Activated naive CD4-positive, alpha-beta T cell treated with anti-CD3 and anti-CD28 coated beads for 36 hours (primary cell): ENCODE measurements around the gene ZMYND10. TPM values are rescaled to one million over a fixed set of nuclear protein-coding genes. Genes with fewer than 3 reads are reported as not detected.
A peak's percentile ranks its signal among the peaks of the same experiment; 100 is the strongest.

Experiments used
- CTCF ChIA-PET: fragments of 350-600 bp; sonication (Branson Sonifier 250); formaldehyde crosslinking; loops from one replicate; lab custom pipeline; 2021; ENCODE audit warnings: antibody characterized with exemption; lab: Charles Lee
- DNase-seq: peaks from one replicate; pipeline ENCODE4 v3.0.0-alpha.2; 2020
- H3K27ac Mint-ChIP-seq: one replicate; pipeline ENCODE4 v1.8.0; 2021; ENCODE audit warnings: mild to moderate bottlenecking, mixed read lengths
- H3K27me3 Mint-ChIP-seq: one replicate; pipeline ENCODE4 v1.8.0; 2021; ENCODE audit warnings: low read depth, mixed read lengths
- H3K36me3 Mint-ChIP-seq: one replicate; pipeline ENCODE4 v1.8.0; 2021; ENCODE audit warnings: low read depth, mixed read lengths
- H3K4me1 Mint-ChIP-seq: one replicate; pipeline ENCODE4 v1.8.0; 2021; ENCODE audit warnings: low read depth, mixed read lengths
- H3K4me3 Mint-ChIP-seq: one replicate; pipeline ENCODE4 v1.8.0; 2021; ENCODE audit warnings: mild to moderate bottlenecking, moderate library complexity, mixed read lengths
- H3K9me3 Mint-ChIP-seq: one replicate; pipeline ENCODE4 v1.8.0; 2021; ENCODE audit warnings: mixed read lengths
- intact Hi-C: fragments of 100-400 bp; cut with micrococcal nuclease; formaldehyde crosslinking; loops from one replicate; pipeline ENCODE4 v1.15.1; 2023
- total RNA-seq, 2 experiments: library from RNA; stranded (reverse); gene quantifications; one replicate each; pipeline ENCODE4 v1.2.3, GENCODE V29; 2021

Gene ZMYND10
- total RNA-seq = under 1 TPM; 0.54 to 0.57 TPM

GRCh38 chr3:50345586-50346234 lies at the start of gene ZMYND10:
ZMYND10 (minus strand) TSS chr3:50345732; CDS start chr3:50345579, 153 bp downstream.
- CTCF ChIA-PET = interaction anchor here (0.7 to 1.3 kb wide), 3 partner anchors 11 to 196 kb away, joined by 4 to 6 read pairs (median 4); no protein-coding TSS in a partner anchor
- intact Hi-C loops = no loop called here
- H3K27ac Mint-ChIP-seq = no peak within 1 kb of the TSS

DNA sequence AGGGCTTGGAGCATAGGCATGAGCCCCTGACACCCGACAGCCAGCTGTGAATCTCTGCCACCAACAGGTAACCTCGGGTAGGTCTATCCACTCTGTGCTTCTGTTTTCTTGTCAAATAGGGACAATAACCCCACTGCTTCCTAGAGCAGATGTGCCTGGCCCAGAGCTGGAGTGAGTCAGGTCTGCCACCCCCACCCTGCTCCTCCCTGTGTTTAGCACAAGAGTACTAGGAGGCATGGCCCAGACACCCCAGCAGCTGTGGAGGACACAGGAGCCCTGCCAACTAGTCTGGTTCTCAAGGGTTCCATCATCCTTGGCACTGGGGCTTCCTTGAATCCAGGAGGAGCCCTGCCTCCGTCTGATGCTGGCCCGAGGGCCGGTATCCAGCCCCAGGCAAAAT lies 47.5 kb upstream of the ZMYND10 start:
- no peak for DNase-seq
- Mint-ChIP-seq H3K4me1 (no peaks in the 10 kb centered on the region), H3K4me3 (no peak overlapping the region), H3K9me3 (no peaks in the 10 kb centered on the region), H3K27me3 (no peaks in the 10 kb centered on the region), H3K36me3 (no peaks in the 10 kb centered on the region), H3K27ac (no peak overlapping the region)
- CTCF ChIA-PET = no interaction called here
- intact Hi-C loops = no loop called here

More at GRCh38 chr3:50345586-50346234, at the start of gene ZMYND10:
- H3K9me3 Mint-ChIP-seq = no peaks in the 10 kb centered on the region
- H3K36me3 Mint-ChIP-seq = peaks cover 9% of the 10 kb centered on the region
- H3K27me3 Mint-ChIP-seq = no peaks in the 10 kb centered on the region
- H3K4me3 Mint-ChIP-seq = peak within 1 kb of the TSS; percentile 45
- DNase-seq = peak; percentile 74
- H3K4me1 Mint-ChIP-seq = peaks cover 57% of the 10 kb centered on the region

DNA sequence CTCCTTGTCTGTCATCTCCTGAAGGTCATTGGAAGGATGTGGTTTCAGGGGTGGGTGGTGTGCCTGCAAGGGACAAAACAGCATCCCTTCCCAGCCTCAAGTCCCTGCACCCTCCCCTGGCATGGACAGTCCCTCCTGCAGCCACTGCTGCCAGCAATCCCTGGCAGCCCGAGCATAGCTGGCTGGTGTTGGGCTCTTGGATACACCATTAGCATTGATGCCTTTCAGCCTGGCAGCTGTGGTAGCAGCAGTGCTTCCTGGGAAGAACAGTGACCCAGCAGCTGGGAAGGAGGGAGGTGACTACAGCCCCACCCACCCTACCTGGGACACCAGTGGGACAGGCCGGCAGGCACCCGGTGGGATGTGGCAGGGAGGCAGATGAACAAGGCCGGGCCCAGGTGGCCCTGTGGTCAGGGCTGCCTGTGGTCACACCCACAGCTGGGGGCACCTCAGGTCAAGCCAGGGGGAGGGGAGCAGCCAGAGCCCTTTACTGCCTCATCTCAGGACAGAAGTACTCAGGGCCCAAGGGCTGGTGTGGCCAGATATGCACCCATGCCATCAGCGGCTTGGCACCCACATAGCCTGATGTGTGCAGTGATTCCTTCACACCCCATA lies 46.7 kb upstream of the ZMYND10 start:
- CTCF ChIA-PET = no interaction called here
- Mint-ChIP-seq H3K4me3 (no peak overlapping the region), H3K9me3 (no peaks in the 10 kb centered on the region), H3K4me1 (no peaks in the 10 kb centered on the region), H3K27ac (no peak overlapping the region), H3K27me3 (no peaks in the 10 kb centered on the region), H3K36me3 (no peaks in the 10 kb centered on the region)
- intact Hi-C loops = no loop called here
- no peak for DNase-seq

GRCh38 chr3:50390508-50391224 lies 45.1 kb upstream of the ZMYND10 start:
- intact Hi-C loops = no loop called here
- H3K27ac Mint-ChIP-seq = no peak overlapping the region
- H3K27me3 Mint-ChIP-seq = no peaks in the 10 kb centered on the region
- H3K9me3 Mint-ChIP-seq = no peaks in the 10 kb centered on the region
- CTCF ChIA-PET = interaction anchor here (0.6 kb wide), 1 partner anchor 1204 kb away, joined by 6 read pairs; no protein-coding TSS in a partner anchor
- no peaks in the 10 kb centered on the region for H3K36me3 Mint-ChIP-seq
- no peak for DNase-seq
- no peak overlapping the region for H3K4me3 Mint-ChIP-seq
- no peaks in the 10 kb centered on the region for H3K4me1 Mint-ChIP-seq

GRCh38 chr3:50389414-50389767 lies 43.9 kb upstream of the ZMYND10 start:
- Mint-ChIP-seq H3K4me1 (no peaks in the 10 kb centered on the region), H3K9me3 (no peaks in the 10 kb centered on the region), H3K27ac (no peak overlapping the region), H3K4me3 (no peak overlapping the region), H3K36me3 (no peaks in the 10 kb centered on the region), H3K27me3 (no peaks in the 10 kb centered on the region)
- no peak for DNase-seq
- CTCF ChIA-PET = no interaction called here
- intact Hi-C loops = no loop called here

DNA sequence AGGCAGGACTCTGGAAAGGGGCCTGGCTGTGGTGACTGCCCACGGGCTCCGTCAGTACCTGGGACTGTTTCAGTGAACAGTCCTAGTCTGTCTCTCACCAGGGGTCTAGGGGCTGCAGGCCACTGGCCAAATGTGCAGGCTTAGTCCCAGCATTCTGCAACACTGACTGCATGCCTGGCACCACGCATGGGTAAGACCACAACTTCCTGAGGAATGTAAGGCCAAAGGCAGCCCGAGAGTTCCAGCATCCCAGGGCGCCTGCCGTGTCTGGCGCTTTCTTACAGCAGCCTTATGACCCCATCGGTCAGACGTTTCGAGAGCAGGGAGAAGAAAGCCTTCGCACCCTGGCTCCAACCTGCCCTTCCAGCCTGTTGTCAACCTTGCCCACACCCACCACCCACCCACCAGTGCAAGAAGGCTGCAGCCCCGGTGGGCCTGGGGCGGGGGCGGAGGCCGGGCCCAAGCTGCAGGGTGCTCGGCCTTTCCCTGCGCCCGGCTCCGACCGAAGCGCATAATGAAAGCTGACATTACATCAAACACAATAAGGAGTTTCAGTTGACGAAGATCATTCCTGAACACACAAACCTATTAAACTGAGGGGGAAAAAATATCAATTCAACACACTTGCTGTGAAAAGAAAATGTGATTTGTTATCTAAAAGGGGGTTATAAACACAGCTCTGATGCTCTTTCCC lies 43.3 kb upstream of the ZMYND10 start:
- Mint-ChIP-seq H3K4me1 (no peaks in the 10 kb centered on the region), H3K9me3 (no peaks in the 10 kb centered on the region), H3K36me3 (no peaks in the 10 kb centered on the region), H3K27me3 (no peaks in the 10 kb centered on the region), H3K4me3 (no peak overlapping the region), H3K27ac (no peak overlapping the region)
- CTCF ChIA-PET = no interaction called here
- intact Hi-C loops = no loop called here
- no peak for DNase-seq

DNA sequence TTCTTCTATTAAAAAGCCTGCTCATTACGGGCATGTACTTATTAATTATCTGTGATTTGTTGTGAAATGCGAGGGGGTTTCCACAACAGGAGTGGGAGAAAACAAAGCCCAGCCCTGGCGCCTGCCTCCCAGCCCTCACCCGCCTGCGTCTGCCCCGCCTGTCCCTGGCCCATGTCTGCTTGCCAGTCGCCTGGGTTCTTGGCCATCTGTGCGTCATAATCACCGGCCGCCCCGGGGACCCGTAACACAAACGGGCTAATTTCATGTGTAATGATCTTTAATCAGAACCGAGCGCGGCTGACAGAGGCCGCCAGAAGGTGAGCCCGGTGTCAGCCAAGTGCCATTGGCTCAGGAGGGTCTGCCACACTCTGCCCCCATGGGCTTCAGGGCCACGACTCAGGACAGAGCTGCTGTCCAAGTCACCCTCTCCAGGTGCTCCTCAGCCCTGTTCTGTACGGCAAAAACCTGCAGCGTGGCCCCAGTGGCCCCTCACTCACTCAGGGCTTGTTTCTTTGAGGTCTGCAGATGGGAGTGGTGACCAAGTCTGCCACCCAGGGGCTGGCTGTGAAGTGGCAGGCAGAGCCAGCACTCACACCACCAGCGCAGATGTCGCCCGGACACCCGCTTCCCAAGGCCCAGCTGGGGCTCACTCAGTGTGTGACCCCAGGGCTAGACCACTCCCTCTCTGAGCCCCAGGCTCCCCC lies 42.6 kb upstream of the ZMYND10 start:
- Mint-ChIP-seq H3K27me3 (no peaks in the 10 kb centered on the region), H3K27ac (no peak overlapping the region), H3K4me1 (no peaks in the 10 kb centered on the region), H3K9me3 (no peaks in the 10 kb centered on the region), H3K4me3 (no peak overlapping the region), H3K36me3 (no peaks in the 10 kb centered on the region)
- no peak for DNase-seq
- CTCF ChIA-PET = interaction anchor here (1.0 kb wide), 1 partner anchor 69 kb away, joined by 3 read pairs; no protein-coding TSS in a partner anchor
- intact Hi-C loops = no loop called here

- no peaks in the 10 kb centered on the region for H3K4me1 Mint-ChIP-seq
- H3K9me3 Mint-ChIP-seq = no peaks in the 10 kb centered on the region
- H3K27ac Mint-ChIP-seq = no peak overlapping the region
- H3K27me3 Mint-ChIP-seq = no peaks in the 10 kb centered on the region
- CTCF ChIA-PET = interaction anchor here (1.1 kb wide), 1 partner anchor 33 kb away, joined by 3 read pairs; no protein-coding TSS in a partner anchor
- no peak overlapping the region for H3K4me3 Mint-ChIP-seq
- H3K36me3 Mint-ChIP-seq = no peaks in the 10 kb centered on the region
- DNase-seq = no peak
- intact Hi-C loops = no loop called here
These were observed 40.2 kb upstream of the ZMYND10 start for GRCh38 chr3:50385754-50386153.

GRCh38 chr3:50383750-50384149 lies 38.2 kb upstream of the ZMYND10 start:
- Mint-ChIP-seq H3K9me3 (no peaks in the 10 kb centered on the region), H3K4me3 (no peak overlapping the region), H3K27me3 (no peaks in the 10 kb centered on the region), H3K27ac (no peak overlapping the region), H3K4me1 (no peaks in the 10 kb centered on the region), H3K36me3 (no peaks in the 10 kb centered on the region)
- intact Hi-C loops = no loop called here
- CTCF ChIA-PET = no interaction called here
- no peak for DNase-seq

DNA sequence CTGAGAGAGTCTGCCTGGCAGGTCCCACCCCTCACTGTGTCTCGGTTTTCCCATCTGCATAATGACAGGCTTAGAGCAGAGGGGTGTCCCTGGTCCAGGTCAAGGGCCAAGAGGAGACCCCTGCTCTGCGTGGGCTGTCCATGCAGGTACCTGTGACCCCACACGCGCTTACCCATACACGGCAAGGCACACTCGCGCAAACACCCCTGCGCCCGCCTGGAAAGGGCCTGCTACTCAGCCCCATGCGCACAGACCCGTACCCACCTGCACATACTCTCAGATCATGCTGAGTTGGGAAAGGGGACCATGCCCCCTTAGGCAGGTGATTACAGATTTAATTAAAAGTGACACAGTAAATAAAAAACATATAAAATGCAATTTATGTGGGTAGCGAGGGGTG lies 37.2 kb upstream of the ZMYND10 start:
- no peaks in the 10 kb centered on the region for H3K36me3 Mint-ChIP-seq
- intact Hi-C loops = no loop called here
- CTCF ChIA-PET = no interaction called here
- H3K27ac Mint-ChIP-seq = no peak overlapping the region
- no peaks in the 10 kb centered on the region for H3K9me3 Mint-ChIP-seq
- DNase-seq = no peak
- H3K4me3 Mint-ChIP-seq = no peak overlapping the region
- H3K4me1 Mint-ChIP-seq = no peaks in the 10 kb centered on the region
- H3K27me3 Mint-ChIP-seq = no peaks in the 10 kb centered on the region

GRCh38 chr3:50381383-50381782 lies 35.9 kb upstream of the ZMYND10 start:
- Mint-ChIP-seq H3K9me3 (no peaks in the 10 kb centered on the region), H3K4me3 (no peak overlapping the region), H3K27me3 (no peaks in the 10 kb centered on the region), H3K36me3 (no peaks in the 10 kb centered on the region), H3K4me1 (no peaks in the 10 kb centered on the region), H3K27ac (no peak overlapping the region)
- CTCF ChIA-PET = interaction anchor here (1.1 kb wide), 1 partner anchor 161 kb away, joined by 3 read pairs; no protein-coding TSS in a partner anchor
- intact Hi-C loops = no loop called here
- DNase-seq = no peak
